ENCODE results near the gene OR2T8.

DNA sequence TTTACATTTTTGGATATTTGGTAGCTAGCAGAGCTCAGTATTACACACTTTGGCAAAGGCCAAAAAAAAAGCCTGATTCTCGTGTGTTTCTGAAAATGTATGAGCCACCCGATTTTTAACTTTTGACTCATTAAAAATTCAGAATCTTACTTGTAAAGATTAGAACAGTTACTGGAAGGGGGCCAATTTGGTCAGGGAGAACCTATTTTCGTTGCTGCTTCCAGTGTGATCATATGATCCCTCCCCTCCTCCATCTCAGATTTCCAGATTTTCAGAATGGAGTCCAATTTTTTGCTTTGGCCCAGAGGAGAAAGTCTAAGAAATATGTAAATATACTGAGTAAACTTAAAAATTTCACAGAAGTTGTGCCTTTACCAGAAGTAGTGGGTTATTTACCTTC, 41.7 kb downstream of the OR2T8 start:
- TF ChIP-seq CTCF (conservative IDR thresholded peaks at IDR 0.05; ENCODE audit: low read depth, low read length): no peak
- no peak for TF ChIP-seq EZH2 (IDR thresholded peaks at IDR 0.05; ENCODE audit: low read length, unreplicated experiment)
